Thyroid gland (tissue), 4 donors: Measurements from ENCODE around the gene MPP2.

ENCODE experiments used
- CTCF ChIP-seq, 6 experiments: fragments of 200-600 bp in 3 of 6; fragments of 450-650 bp in 3 of 6; sonication (generic) in 3 of 6; IDR thresholded peaks; one replicate each; pipeline ENCODE4 v1.5.1; 2016 to 2019; ENCODE audit warnings: antibody characterized with exemption in 6 of 6, mild to moderate bottlenecking in 2 of 6, inconsistent platforms in 1 of 6, moderate library complexity in 1 of 6
- POLR2A ChIP-seq, 2 donors: fragments of 450-650 bp; IDR thresholded peaks; one replicate each; pipeline ENCODE4 v1.6.1; 2017; ENCODE audit warnings: antibody characterized with exemption in 2 of 2, mild to moderate bottlenecking in 2 of 2, moderate library complexity in 1 of 2

GRCh38 chr17:43905985-43906852 lies 1.1 kb downstream of the MPP2 start:
- no peak for TF ChIP-seq POLR2A (IDR thresholded peaks at IDR 0.05)
- TF ChIP-seq CTCF (IDR thresholded peaks at IDR 0.05) = no peak
